T-helper 1 cell treated with Interleukin-12 subunit alpha and Interleukin-12 subunit beta and Interleukin-4 antibody, amounts not matched to agents 30 μg/mL and 1 μg/mL, for 36 hours (primary cell): ENCODE results near the gene KIF26B.

Source experiments
- H3K27ac Mint-ChIP-seq: one replicate; pipeline ENCODE4 v1.8.0; 2021; ENCODE audit warnings: mild to moderate bottlenecking, mixed read lengths
- H3K27me3 Mint-ChIP-seq: one replicate; pipeline ENCODE4 v1.8.0; 2021; ENCODE audit warnings: low read depth, mixed read lengths
- H3K36me3 Mint-ChIP-seq: one replicate; pipeline ENCODE4 v1.8.0; 2021; ENCODE audit warnings: low read depth, mixed read lengths
- H3K4me1 Mint-ChIP-seq: one replicate; pipeline ENCODE4 v1.8.0; 2021; ENCODE audit warnings: low read depth, mixed read lengths
- H3K4me3 Mint-ChIP-seq: one replicate; pipeline ENCODE4 v1.8.0; 2021; ENCODE audit warnings: mild to moderate bottlenecking, moderate library complexity, mixed read lengths
- H3K9me3 Mint-ChIP-seq: one replicate; pipeline ENCODE4 v1.8.0; 2021; ENCODE audit warnings: mixed read lengths

Gene KIF26B

DNA sequence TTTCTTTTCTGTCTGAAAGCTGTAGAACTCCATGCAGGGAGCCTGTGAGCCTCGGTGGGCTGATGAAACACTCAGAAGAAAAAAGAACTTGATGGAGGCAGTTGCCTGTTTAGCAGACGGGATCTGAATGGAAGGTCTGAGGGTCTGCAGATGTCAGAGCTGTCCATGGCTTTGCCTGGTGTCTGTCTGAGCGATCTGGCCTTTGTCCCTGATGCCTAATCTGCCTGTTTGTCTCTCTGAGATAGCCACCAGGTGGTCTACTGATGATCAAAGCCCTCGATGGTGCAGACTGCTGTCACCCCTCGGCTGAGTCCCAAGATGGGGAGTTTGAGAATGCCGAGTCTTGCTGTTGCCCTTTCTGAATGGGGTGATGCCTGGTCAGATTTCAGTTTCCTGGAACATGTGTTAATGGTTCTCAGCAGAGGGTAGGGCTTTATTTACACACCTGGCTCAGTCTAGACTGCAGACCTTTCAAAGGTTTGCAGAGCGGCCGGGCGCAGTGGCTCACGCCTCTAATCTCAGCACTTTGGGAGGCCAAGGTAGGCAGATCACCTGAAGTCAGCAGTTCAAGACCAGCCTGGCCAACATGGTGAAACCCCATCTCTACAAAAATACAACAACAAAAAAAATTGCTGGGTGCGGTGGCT is 90.4 kb downstream of the KIF26B start:
- H3K27ac Mint-ChIP-seq = no peak overlapping the region
- no peaks in the 10 kb centered on the region for H3K36me3 Mint-ChIP-seq
- H3K27me3 Mint-ChIP-seq = no peaks in the 10 kb centered on the region
- H3K4me1 Mint-ChIP-seq = no peaks in the 10 kb centered on the region
- no peaks in the 10 kb centered on the region for H3K9me3 Mint-ChIP-seq
- no peak overlapping the region for H3K4me3 Mint-ChIP-seq

GRCh38 chr1:245246433-245246832 is 91.6 kb downstream of the KIF26B start:
- H3K9me3 Mint-ChIP-seq = no peaks in the 10 kb centered on the region
- no peaks in the 10 kb centered on the region for H3K36me3 Mint-ChIP-seq
- H3K27ac Mint-ChIP-seq = no peak overlapping the region
- no peaks in the 10 kb centered on the region for H3K27me3 Mint-ChIP-seq
- H3K4me1 Mint-ChIP-seq = no peaks in the 10 kb centered on the region
- H3K4me3 Mint-ChIP-seq = no peak overlapping the region

GRCh38 chr1:245247356-245247755 is 92.6 kb downstream of the KIF26B start:
- H3K27ac Mint-ChIP-seq = no peak overlapping the region
- no peaks in the 10 kb centered on the region for H3K27me3 Mint-ChIP-seq
- H3K4me1 Mint-ChIP-seq = no peaks in the 10 kb centered on the region
- no peak overlapping the region for H3K4me3 Mint-ChIP-seq
- H3K36me3 Mint-ChIP-seq = no peaks in the 10 kb centered on the region
- H3K9me3 Mint-ChIP-seq = no peaks in the 10 kb centered on the region

GRCh38 chr1:245247801-245248200 is 93.0 kb downstream of the KIF26B start:
- Mint-ChIP-seq H3K36me3 (no peaks in the 10 kb centered on the region), H3K9me3 (no peaks in the 10 kb centered on the region), H3K4me3 (no peak overlapping the region), H3K27me3 (no peaks in the 10 kb centered on the region), H3K4me1 (no peaks in the 10 kb centered on the region), H3K27ac (no peak overlapping the region)

GRCh38 chr1:245248231-245248731 is 93.5 kb downstream of the KIF26B start:
- Mint-ChIP-seq H3K36me3 (no peaks in the 10 kb centered on the region), H3K4me3 (no peak overlapping the region), H3K27ac (no peak overlapping the region), H3K9me3 (no peaks in the 10 kb centered on the region), H3K4me1 (no peaks in the 10 kb centered on the region), H3K27me3 (no peaks in the 10 kb centered on the region)

DNA sequence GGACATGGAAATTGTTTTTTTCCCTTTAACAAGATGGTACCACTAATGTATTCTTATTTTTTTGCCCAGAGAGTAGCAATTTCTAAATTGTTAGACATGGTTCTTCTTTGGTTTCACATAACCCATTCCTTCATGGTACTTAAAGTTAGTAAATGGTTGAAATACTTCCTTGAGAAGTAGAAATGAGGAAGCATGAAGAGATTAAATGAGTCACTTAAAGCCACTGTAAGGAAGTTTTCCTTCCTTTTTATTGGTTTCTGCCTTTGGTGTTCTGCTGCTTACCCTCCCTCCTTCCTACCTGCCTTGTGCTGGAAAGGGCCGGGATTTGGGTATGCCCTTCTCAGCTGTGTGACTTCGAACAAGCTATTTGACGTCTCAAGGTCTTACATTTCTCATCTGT is 101.0 kb downstream of the KIF26B start:
- Mint-ChIP-seq H3K36me3 (no peaks in the 10 kb centered on the region), H3K27ac (no peak overlapping the region), H3K27me3 (no peaks in the 10 kb centered on the region), H3K9me3 (no peaks in the 10 kb centered on the region), H3K4me1 (no peaks in the 10 kb centered on the region), H3K4me3 (no peak overlapping the region)

DNA sequence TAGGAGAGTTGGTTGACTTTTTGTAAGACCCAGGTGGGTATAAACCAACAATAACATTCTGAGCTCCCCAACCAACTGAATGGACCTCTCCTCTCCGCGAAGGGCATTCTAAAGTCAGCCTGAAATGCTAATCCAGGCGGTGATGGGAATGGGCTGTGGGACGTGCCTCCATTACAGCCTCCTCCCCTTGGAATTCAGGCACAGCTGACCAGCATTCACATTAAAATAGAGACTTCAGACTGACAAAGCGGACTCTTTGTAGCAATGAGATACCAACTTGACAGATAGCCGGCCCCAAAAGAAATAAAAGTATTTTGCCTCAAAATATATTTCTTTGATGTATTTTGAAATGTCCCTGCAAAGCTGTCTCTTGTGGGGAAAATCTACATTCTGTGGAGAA is 101.7 kb downstream of the KIF26B start:
- Mint-ChIP-seq H3K9me3 (no peaks in the 10 kb centered on the region), H3K4me3 (no peak overlapping the region), H3K4me1 (no peaks in the 10 kb centered on the region), H3K27ac (no peak overlapping the region), H3K36me3 (no peaks in the 10 kb centered on the region), H3K27me3 (no peaks in the 10 kb centered on the region)

GRCh38 chr1:245258271-245258920 is 103.6 kb downstream of the KIF26B start:
- H3K9me3 Mint-ChIP-seq = no peaks in the 10 kb centered on the region
- H3K4me3 Mint-ChIP-seq = no peak overlapping the region
- no peak overlapping the region for H3K27ac Mint-ChIP-seq
- H3K36me3 Mint-ChIP-seq = no peaks in the 10 kb centered on the region
- H3K27me3 Mint-ChIP-seq = no peaks in the 10 kb centered on the region
- H3K4me1 Mint-ChIP-seq = no peaks in the 10 kb centered on the region

- H3K4me3 Mint-ChIP-seq = no peak overlapping the region
- H3K27me3 Mint-ChIP-seq = no peaks in the 10 kb centered on the region
Observed at GRCh38 chr1:245260110-245260882, 105.5 kb downstream of the KIF26B start.

DNA sequence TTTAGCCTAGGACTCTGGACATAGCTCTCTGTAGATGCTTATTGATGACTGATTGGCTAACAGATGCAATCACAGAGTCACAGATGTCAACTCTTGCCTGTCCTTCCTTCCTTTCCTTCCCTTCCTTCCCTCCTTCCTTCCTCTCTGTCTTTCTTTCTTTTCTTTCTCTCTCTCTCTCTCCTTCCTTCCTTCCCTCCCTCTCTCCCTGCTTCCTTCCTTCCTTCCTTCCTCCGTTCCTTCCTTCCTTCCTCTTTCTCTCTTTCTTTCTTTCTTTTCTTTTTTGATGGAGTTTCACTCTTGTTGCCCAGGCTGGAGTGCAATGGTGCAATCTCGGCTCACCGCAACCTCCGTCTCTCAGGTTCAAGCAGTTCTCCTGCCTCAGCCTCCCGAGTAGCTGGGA is 106.1 kb downstream of the KIF26B start:
- no peaks in the 10 kb centered on the region for H3K36me3 Mint-ChIP-seq
- no peaks in the 10 kb centered on the region for H3K4me1 Mint-ChIP-seq
- H3K4me3 Mint-ChIP-seq = no peak overlapping the region
- H3K9me3 Mint-ChIP-seq = no peaks in the 10 kb centered on the region
- no peak overlapping the region for H3K27ac Mint-ChIP-seq
- no peaks in the 10 kb centered on the region for H3K27me3 Mint-ChIP-seq

More at GRCh38 chr1:245260110-245260882, 105.5 kb downstream of the KIF26B start:
- Mint-ChIP-seq H3K9me3 (no peaks in the 10 kb centered on the region), H3K27ac (no peak overlapping the region), H3K36me3 (no peaks in the 10 kb centered on the region), H3K4me1 (no peaks in the 10 kb centered on the region)

GRCh38 chr1:245261786-245262185 is 107.0 kb downstream of the KIF26B start:
- H3K36me3 Mint-ChIP-seq = no peaks in the 10 kb centered on the region
- no peaks in the 10 kb centered on the region for H3K4me1 Mint-ChIP-seq
- H3K9me3 Mint-ChIP-seq = no peaks in the 10 kb centered on the region
- H3K27me3 Mint-ChIP-seq = no peaks in the 10 kb centered on the region
- no peak overlapping the region for H3K4me3 Mint-ChIP-seq
- H3K27ac Mint-ChIP-seq = no peak overlapping the region

GRCh38 chr1:245263529-245264095 is 108.8 kb downstream of the KIF26B start:
- no peak overlapping the region for H3K27ac Mint-ChIP-seq
- H3K36me3 Mint-ChIP-seq = no peaks in the 10 kb centered on the region
- no peak overlapping the region for H3K4me3 Mint-ChIP-seq
- no peaks in the 10 kb centered on the region for H3K9me3 Mint-ChIP-seq
- no peaks in the 10 kb centered on the region for H3K27me3 Mint-ChIP-seq
- no peaks in the 10 kb centered on the region for H3K4me1 Mint-ChIP-seq

GRCh38 chr1:245264226-245264625 is 109.4 kb downstream of the KIF26B start:
- Mint-ChIP-seq H3K4me3 (no peak overlapping the region), H3K4me1 (no peaks in the 10 kb centered on the region), H3K36me3 (no peaks in the 10 kb centered on the region), H3K9me3 (no peaks in the 10 kb centered on the region), H3K27ac (no peak overlapping the region), H3K27me3 (no peaks in the 10 kb centered on the region)

GRCh38 chr1:245266105-245266504 is 111.3 kb downstream of the KIF26B start:
- Mint-ChIP-seq H3K4me1 (no peaks in the 10 kb centered on the region), H3K9me3 (no peaks in the 10 kb centered on the region), H3K27me3 (peaks cover 7% of the 10 kb centered on the region), H3K27ac (no peak overlapping the region), H3K4me3 (no peak overlapping the region), H3K36me3 (no peaks in the 10 kb centered on the region)
